ENCODE measurements around the gene GJD2.

The GJD2 gene

DNA sequence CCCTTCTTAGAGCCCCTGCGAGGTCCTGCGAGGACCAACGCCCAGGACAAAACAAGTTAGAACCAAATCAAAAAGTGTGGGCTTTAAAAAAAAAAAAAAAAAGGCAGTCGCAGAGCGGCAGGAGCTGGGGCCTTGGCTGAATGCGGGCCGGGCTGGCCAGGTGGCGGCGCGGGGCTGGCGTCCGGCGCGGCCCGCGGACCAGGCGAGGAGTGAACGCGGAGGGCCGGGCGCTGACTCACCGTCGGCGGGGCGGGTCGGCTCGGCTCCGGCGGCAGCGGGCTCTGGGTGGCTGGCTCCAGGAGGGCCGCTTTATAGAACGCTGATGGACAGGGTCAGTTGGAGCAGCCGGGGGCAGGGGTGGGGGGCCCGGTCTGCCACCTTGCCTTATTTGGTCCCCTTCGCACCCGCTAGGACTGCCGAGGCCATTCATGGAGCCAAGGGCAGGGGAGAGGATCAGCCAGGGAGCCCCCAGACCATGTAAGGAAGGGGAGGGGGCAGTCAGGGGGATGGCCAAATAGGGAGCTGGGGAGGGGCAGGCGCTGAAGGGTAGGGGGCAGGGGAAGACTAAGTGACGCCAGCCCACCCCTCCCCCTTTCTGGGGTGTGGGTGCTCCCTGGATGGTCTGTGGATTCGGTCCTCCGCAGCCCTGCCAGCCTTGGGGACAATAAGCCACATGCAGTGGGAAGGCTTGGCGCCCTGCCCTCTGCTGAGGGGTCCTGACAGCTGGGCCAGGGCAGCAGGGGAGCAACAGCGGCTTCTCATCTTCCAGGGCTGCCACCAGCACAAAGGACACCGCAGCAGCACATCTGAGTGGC is 40.7 kb upstream of the GJD2 start, which contains the start of gene ACTC1:
TSS of gene ACTC1 (minus strand) at position 283 of the 815 bp plus-strand sequence. CDS start 741 bp downstream, outside the sequence.
- TF ChIP-seq, protein P1, sequence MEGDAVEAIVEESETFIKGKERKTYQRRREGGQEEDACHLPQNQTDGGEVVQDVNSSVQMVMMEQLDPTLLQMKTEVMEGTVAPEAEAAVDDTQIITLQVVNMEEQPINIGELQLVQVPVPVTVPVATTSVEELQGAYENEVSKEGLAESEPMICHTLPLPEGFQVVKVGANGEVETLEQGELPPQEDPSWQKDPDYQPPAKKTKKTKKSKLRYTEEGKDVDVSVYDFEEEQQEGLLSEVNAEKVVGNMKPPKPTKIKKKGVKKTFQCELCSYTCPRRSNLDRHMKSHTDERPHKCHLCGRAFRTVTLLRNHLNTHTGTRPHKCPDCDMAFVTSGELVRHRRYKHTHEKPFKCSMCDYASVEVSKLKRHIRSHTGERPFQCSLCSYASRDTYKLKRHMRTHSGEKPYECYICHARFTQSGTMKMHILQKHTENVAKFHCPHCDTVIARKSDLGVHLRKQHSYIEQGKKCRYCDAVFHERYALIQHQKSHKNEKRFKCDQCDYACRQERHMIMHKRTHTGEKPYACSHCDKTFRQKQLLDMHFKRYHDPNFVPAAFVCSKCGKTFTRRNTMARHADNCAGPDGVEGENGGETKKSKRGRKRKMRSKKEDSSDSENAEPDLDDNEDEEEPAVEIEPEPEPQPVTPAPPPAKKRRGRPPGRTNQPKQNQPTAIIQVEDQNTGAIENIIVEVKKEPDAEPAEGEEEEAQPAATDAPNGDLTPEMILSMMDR (conservative IDR thresholded peaks at IDR 0.05; ENCODE audit: low read depth, low read length) = no peak
- peak within 1 kb of the TSS; percentile 33 for H3K4me3 ChIP-seq (ENCODE audit: low read length)
- no peak for DNase-seq (ENCODE audit: low read depth)

GRCh38 chr15:34794590-34795206 is 39.9 kb upstream of the GJD2 start:
- DNase-seq (ENCODE audit: low read depth) = no peak
- H3K4me3 ChIP-seq (ENCODE audit: low read length) = peak overlapping the region; percentile 33
- TF ChIP-seq, protein P1 (conservative IDR thresholded peaks at IDR 0.05; ENCODE audit: low read depth, low read length) = no peak

- DNase-seq (ENCODE audit: low read depth) = no peak
- no peak overlapping the region for H3K4me3 ChIP-seq (ENCODE audit: low read length)
- TF ChIP-seq, protein P1 (conservative IDR thresholded peaks at IDR 0.05; ENCODE audit: low read depth, low read length) = no peak
Observed at GRCh38 chr15:34793901-34794300, 39.1 kb upstream of the GJD2 start.

- H3K4me3 ChIP-seq (ENCODE audit: low read length) = no peak overlapping the region
- TF ChIP-seq, protein P1 (conservative IDR thresholded peaks at IDR 0.05; ENCODE audit: low read depth, low read length) = no peak
- DNase-seq (ENCODE audit: low read depth) = no peak
Observed at GRCh38 chr15:34793071-34793470, 38.3 kb upstream of the GJD2 start.

DNA sequence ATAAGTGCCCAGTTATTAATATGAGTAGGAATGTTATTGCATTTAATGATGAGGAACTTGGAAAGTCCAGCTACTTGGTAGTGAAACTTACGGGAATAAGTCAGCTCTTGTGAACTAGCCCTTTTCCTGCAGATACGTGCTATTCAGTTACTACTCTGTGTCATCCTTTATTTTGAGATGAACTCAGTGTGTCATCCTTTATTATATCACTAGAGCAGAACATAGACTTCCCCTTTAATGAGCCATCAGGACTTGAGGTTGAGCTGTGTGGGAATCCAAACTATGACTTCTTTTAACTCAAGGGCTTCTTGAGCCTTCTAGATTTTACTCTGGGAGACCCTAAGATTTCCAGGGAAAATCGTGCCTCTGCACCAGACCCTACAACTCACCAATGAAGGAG is 36.9 kb upstream of the GJD2 start:
- TF ChIP-seq, protein P1 (conservative IDR thresholded peaks at IDR 0.05; ENCODE audit: low read depth, low read length) = no peak
- no peak for DNase-seq (ENCODE audit: low read depth)

GRCh38 chr15:34790121-34790520 is 35.3 kb upstream of the GJD2 start:
- H3K4me3 ChIP-seq (ENCODE audit: low read length) = no peak overlapping the region
- DNase-seq (ENCODE audit: low read depth) = no peak
- TF ChIP-seq, protein P1 (conservative IDR thresholded peaks at IDR 0.05; ENCODE audit: low read depth, low read length) = no peak

More for the DNA sequence above, 36.9 kb upstream of the GJD2 start:
- no peak overlapping the region for H3K4me3 ChIP-seq (ENCODE audit: low read length)

Measured in retinal pigment epithelial cell (primary cell).